ENCODE results near the gene GALNT16. TPM values are rescaled to one million over a fixed set of nuclear protein-coding genes. Genes with fewer than 3 reads are reported as not detected.

Gene GALNT16
- total RNA-seq, 1 experiment from 2014 or later: 3.8 TPM

DNA sequence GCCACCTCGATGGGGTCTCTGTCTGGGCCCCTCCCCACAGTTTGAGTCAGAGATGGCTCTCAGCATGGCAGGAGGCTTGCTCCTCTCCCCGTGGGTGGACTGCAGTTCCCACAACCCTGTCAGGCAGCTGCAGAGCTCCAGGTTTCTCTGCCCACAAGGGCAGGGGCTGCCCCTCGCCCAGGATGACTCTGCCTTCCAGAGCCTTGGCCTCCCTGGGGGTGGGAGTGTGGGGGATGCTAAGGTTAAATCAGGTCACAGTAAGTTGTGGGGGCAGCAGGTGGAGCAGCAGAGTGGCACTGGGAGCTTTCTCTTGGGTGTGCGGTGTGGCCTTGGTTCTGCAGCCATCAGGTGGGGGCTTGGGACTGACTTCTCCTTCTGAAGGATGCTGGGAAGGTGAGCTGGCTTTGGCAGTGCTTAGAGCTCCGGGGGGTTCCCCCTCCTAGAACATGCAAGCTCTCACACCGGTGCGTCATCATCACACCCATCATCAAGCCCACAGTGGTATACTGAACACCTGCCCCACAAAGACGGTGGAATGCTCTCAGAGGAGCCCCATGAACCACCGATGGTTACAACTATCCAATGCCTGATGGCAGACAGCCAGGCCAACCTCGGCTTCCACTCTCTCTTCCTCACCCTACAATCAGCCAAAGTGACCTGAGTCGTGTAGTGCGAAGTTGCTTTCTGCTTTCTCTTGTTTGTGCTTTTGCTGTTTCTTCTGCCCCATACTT is 98.4 kb downstream of the GALNT16 start:
- H3K36me3 Mint-ChIP-seq (ENCODE audit: insufficient read depth, unreplicated experiment): no peaks in the 10 kb centered on the region
- no peaks in the 10 kb centered on the region for H3K9me3 Mint-ChIP-seq (ENCODE audit: unreplicated experiment)
- CTCF ChIA-PET: interaction anchor here (0.8 kb wide), 1 partner anchor 99 kb away, joined by 3 read pairs; no protein-coding TSS in a partner anchor
- POLR2A ChIA-PET: no interaction called here
- no peaks in the 10 kb centered on the region for H3K4me1 Mint-ChIP-seq (ENCODE audit: low read depth, unreplicated experiment)
- H3K27ac Mint-ChIP-seq (ENCODE audit: unreplicated experiment): no peak overlapping the region
- H3K4me1 ChIP-seq: peaks cover 3% of the 10 kb centered on the region; the same call in 1 of the 2 replicates
- TF ChIP-seq, protein P1, sequence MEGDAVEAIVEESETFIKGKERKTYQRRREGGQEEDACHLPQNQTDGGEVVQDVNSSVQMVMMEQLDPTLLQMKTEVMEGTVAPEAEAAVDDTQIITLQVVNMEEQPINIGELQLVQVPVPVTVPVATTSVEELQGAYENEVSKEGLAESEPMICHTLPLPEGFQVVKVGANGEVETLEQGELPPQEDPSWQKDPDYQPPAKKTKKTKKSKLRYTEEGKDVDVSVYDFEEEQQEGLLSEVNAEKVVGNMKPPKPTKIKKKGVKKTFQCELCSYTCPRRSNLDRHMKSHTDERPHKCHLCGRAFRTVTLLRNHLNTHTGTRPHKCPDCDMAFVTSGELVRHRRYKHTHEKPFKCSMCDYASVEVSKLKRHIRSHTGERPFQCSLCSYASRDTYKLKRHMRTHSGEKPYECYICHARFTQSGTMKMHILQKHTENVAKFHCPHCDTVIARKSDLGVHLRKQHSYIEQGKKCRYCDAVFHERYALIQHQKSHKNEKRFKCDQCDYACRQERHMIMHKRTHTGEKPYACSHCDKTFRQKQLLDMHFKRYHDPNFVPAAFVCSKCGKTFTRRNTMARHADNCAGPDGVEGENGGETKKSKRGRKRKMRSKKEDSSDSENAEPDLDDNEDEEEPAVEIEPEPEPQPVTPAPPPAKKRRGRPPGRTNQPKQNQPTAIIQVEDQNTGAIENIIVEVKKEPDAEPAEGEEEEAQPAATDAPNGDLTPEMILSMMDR (IDR thresholded peaks at IDR 0.05; ENCODE audit: insufficient read depth in 1 of 2, low read depth in 1 of 2, low read length in 1 of 2, severe bottlenecking in 1 of 2, unreplicated experiment in 1 of 2): no peak
- H3K27me3 ChIP-seq (replicated peaks; ENCODE audit: control insufficient read depth, insufficient read depth, low read length): no peaks in the 10 kb centered on the region
- H3K36me3 ChIP-seq (ENCODE audit: control insufficient read depth, insufficient read depth, low read length): no peaks in the 10 kb centered on the region
- H3K9me3 ChIP-seq: no peaks in the 10 kb centered on the region
- no peak overlapping the region for H3K4me3 Mint-ChIP-seq (ENCODE audit: unreplicated experiment)
- intact Hi-C loops (cut with micrococcal nuclease; ENCODE audit: unreplicated experiment): no loop called here
- no peaks in the 10 kb centered on the region for H3K27me3 Mint-ChIP-seq (ENCODE audit: insufficient read depth, unreplicated experiment)
- no peak overlapping the region for H3K4me3 ChIP-seq (ENCODE audit: low read depth, low read length)
- no peak for DNase-seq
- BruUV-seq (replicated peaks): no TSS peak

DNA sequence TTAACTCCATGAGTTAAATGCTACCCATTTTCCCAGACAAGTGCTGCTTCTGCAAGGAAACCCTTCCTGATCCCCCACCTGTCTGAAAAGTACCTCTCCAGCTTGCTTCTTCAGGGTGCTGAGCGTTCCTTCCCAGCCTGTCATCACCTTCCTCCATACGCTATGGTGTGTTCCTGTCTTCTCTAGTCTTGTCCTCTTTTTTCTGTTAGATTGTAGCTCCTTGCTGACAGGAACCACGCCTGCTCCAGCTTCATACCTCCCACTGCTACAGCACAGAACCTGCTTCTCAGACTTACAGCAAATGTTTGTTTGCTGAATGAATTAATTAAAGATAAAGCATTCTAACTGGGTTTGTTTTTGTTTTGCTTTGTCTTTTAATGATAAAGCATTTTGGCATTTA is 99.0 kb downstream of the GALNT16 start:
- ChIA-PET POLR2A (no interaction called here), CTCF (no interaction called here)
- TF ChIP-seq, protein P1 (IDR thresholded peaks at IDR 0.05; ENCODE audit: insufficient read depth in 1 of 2, low read depth in 1 of 2, low read length in 1 of 2, severe bottlenecking in 1 of 2, unreplicated experiment in 1 of 2): no peak
- Histone ChIP-seq H3K27me3 (replicated peaks; ENCODE audit: control insufficient read depth, insufficient read depth, low read length) (no peaks in the 10 kb centered on the region), H3K9me3 (no peaks in the 10 kb centered on the region), H3K36me3 (ENCODE audit: control insufficient read depth, insufficient read depth, low read length) (no peaks in the 10 kb centered on the region), H3K4me3 (ENCODE audit: low read depth, low read length) (no peak overlapping the region), H3K4me1 (peaks cover 3% of the 10 kb centered on the region; the same call in 1 of the 2 replicates)
- H3K27me3 Mint-ChIP-seq (ENCODE audit: insufficient read depth, unreplicated experiment): no peaks in the 10 kb centered on the region
- DNase-seq: no peak
- H3K36me3 Mint-ChIP-seq (ENCODE audit: insufficient read depth, unreplicated experiment): no peaks in the 10 kb centered on the region
- no peaks in the 10 kb centered on the region for H3K4me1 Mint-ChIP-seq (ENCODE audit: low read depth, unreplicated experiment)
- H3K27ac Mint-ChIP-seq (ENCODE audit: unreplicated experiment): no peak overlapping the region
- no TSS peak for BruUV-seq (replicated peaks)
- intact Hi-C loops (cut with micrococcal nuclease; ENCODE audit: unreplicated experiment): no loop called here
- no peaks in the 10 kb centered on the region for H3K9me3 Mint-ChIP-seq (ENCODE audit: unreplicated experiment)
- no peak overlapping the region for H3K4me3 Mint-ChIP-seq (ENCODE audit: unreplicated experiment)

DNA sequence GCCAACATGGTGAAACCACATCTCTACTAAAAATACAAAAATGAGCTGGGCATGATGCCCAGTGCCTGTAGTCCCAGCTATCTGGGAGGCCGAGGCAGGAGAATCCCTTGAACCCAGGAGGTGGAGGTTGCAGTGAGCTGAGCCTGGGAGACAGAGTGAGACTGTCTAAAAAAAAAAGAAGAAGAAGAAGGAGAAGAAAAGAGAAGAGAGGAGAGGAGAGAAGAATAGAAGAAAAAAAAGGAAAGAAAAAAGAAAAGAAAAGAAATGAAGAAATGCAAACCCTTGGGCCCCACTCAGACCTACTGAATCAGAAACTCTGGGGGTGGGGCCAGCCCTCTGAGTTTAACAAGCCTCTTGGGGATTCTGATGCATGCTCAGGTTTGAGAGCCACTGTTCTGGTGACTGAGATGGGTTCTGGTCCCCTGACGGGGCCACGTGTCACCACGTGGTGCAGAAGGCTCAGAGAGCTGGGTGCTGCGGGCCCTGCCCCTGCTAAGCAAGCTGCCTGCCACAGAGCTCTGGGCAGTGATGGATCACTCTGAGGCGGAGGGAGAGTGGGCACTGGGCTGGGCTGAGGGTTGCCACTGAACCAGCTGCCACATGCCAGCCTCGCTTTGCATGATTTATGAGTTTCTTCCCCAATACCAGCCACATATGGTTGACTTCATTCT is 100.6 kb downstream of the GALNT16 start:
- intact Hi-C loops (cut with micrococcal nuclease; ENCODE audit: unreplicated experiment): loop anchor here (5.0 to 10.0 kb wide), 3 partner anchors 98 to 236 kb away; partner anchors contain the start of gene GALNT16
- no peaks in the 10 kb centered on the region for H3K36me3 ChIP-seq (ENCODE audit: control insufficient read depth, insufficient read depth, low read length)
- Mint-ChIP-seq H3K4me3 (ENCODE audit: unreplicated experiment) (no peak overlapping the region), H3K9me3 (ENCODE audit: unreplicated experiment) (no peaks in the 10 kb centered on the region), H3K4me1 (ENCODE audit: low read depth, unreplicated experiment) (no peaks in the 10 kb centered on the region), H3K27me3 (ENCODE audit: insufficient read depth, unreplicated experiment) (no peaks in the 10 kb centered on the region), H3K27ac (ENCODE audit: unreplicated experiment) (no peak overlapping the region), H3K36me3 (ENCODE audit: insufficient read depth, unreplicated experiment) (no peaks in the 10 kb centered on the region)
- no peaks in the 10 kb centered on the region for H3K27me3 ChIP-seq (replicated peaks; ENCODE audit: control insufficient read depth, insufficient read depth, low read length)
- no peaks in the 10 kb centered on the region for H3K9me3 ChIP-seq
- ChIA-PET POLR2A (interaction anchor here (0.7 kb wide), 1 partner anchor 16 kb away, joined by 3 read pairs; no protein-coding TSS in a partner anchor), CTCF (interaction anchor here (0.5 to 0.7 kb wide), 2 partner anchors 68 to 209 kb away, joined by 3 read pairs; no protein-coding TSS in a partner anchor)
- H3K4me1 ChIP-seq: no peaks in the 10 kb centered on the region
- no peak for DNase-seq
- H3K4me3 ChIP-seq (ENCODE audit: low read depth, low read length): no peak overlapping the region
- TF ChIP-seq, protein P1 (IDR thresholded peaks at IDR 0.05; ENCODE audit: insufficient read depth in 1 of 2, low read depth in 1 of 2, low read length in 1 of 2, severe bottlenecking in 1 of 2, unreplicated experiment in 1 of 2): no peak
- BruUV-seq (replicated peaks): no TSS peak
